Tibial nerve (tissue), 4 donors: ENCODE measurements around the gene SLC2A4. TPM values are rescaled to one million over a fixed set of nuclear protein-coding genes. Genes with fewer than 3 reads are reported as not detected.

ENCODE experiments used
- DNase-seq, 2 donors: peaks; one replicate each; pipeline ENCODE4 v3.0.0-alpha.2; 2019; ENCODE audit warnings: low spot score in 2 of 2
- H3K27ac ChIP-seq, 4 donors: fragments of 200-600 bp; sonication (generic) in 3 of 4; one replicate each; pipeline ENCODE4 v1.5.1; 2017 to 2019; ENCODE audit warnings: mild to moderate bottlenecking in 1 of 4
- H3K27me3 ChIP-seq, 2 donors: fragments of 200-600 bp; sonication (generic) in 1 of 2; one replicate each; pipeline versions ENCODE4 v1.5.1 to v1.6.0; 2017 to 2019
- H3K36me3 ChIP-seq, 3 donors: fragments of 200-600 bp; sonication (generic); one replicate each; pipeline ENCODE4 v1.5.1; 2018 to 2019
- H3K4me1 ChIP-seq, 4 donors: fragments of 200-600 bp; sonication (generic) in 3 of 4; one replicate each; pipeline ENCODE4 v1.5.1; 2017 to 2019
- H3K4me3 ChIP-seq, 4 donors: fragments of 200-600 bp; sonication (generic) in 3 of 4; one replicate each; pipeline ENCODE4 v1.5.1; 2017 to 2019; ENCODE audit warnings: mild to moderate bottlenecking in 1 of 4, moderate library complexity in 1 of 4
- H3K9me3 ChIP-seq, 4 donors: fragments of 200-600 bp; sonication (generic) in 3 of 4; one replicate each; pipeline ENCODE4 v1.5.1; 2017 to 2019
- CTCF ChIP-seq, 5 experiments: fragments of 200-600 bp in 3 of 5; fragments of 450-650 bp in 2 of 5; sonication (generic) in 3 of 5; IDR thresholded peaks; one replicate each; pipeline ENCODE4 v1.5.1; 2016 to 2019; ENCODE audit warnings: antibody characterized with exemption in 5 of 5, mild to moderate bottlenecking in 3 of 5, moderate library complexity in 2 of 5
- EP300 ChIP-seq, 2 donors: sonication (generic); formaldehyde crosslinking; IDR thresholded peaks; one replicate each; pipeline ENCODE4 v1.6.1; 2017; ENCODE audit warnings: antibody characterized with exemption in 2 of 2, mild to moderate bottlenecking in 1 of 2
- POLR2A ChIP-seq, 2 donors: fragments of 450-650 bp; IDR thresholded peaks; one replicate each; pipeline ENCODE4 v1.6.1; 2017; ENCODE audit warnings: antibody characterized with exemption in 2 of 2, mild to moderate bottlenecking in 2 of 2, moderate library complexity in 2 of 2
- WGBS, 2 donors: methylation state at CpG; one replicate each; pipeline ENCODE4 v1.1.5; 2018; 5-methylcytosine and 5-hydroxymethylcytosine counted together
- total RNA-seq, 4 donors: library from RNA; depleted of rRNA; stranded (reverse); fragments of >200 nt; gene quantifications; one replicate each; pipeline ENCODE4 v1.1.0, GENCODE V29; 2016

Gene SLC2A4
- total RNA-seq, 4 donors from 2014 or later: 5.2 to 20.1 (median 6.2) TPM

- Histone ChIP-seq H3K4me3 (peak overlapping the region; percentile 87 to 96 (median 92)), H3K4me1 (peaks cover 0 to 47% (median 21%) of the 10 kb centered on the region in 4 donors), H3K27ac (peak overlapping the region; percentile 93 to 99 (median 98)), H3K27me3 (no peaks in the 10 kb centered on the region), H3K9me3 (no peaks in the 10 kb centered on the region), H3K36me3 (peaks cover 4 to 35% (median 28%) of the 10 kb centered on the region in 3 donors)
- peak in 1 of 5 experiments; percentile 14 for TF ChIP-seq CTCF (IDR thresholded peaks at IDR 0.05)
- peak in 1 of 2 donors; percentile 66 for TF ChIP-seq POLR2A (IDR thresholded peaks at IDR 0.05)
- TF ChIP-seq EP300 (IDR thresholded peaks at IDR 0.05): no peak
- no peak for DNase-seq
- WGBS, 2 donors: 0 to 1% methylated on average over 48 to 64 of the region's 104 CpGs
These were observed 26.4 kb downstream of the SLC2A4 start for GRCh38 chr17:7307686-7308624.

- DNase-seq: peak; percentile 46 to 70
- 0 to 5% methylated on average over 14 of the region's 14 CpGs for WGBS, 2 donors
- Histone ChIP-seq H3K36me3 (peaks cover 7 to 44% (median 28%) of the 10 kb centered on the region in 3 donors), H3K27me3 (no peaks in the 10 kb centered on the region), H3K4me1 (peaks cover 0 to 56% (median 29%) of the 10 kb centered on the region in 4 donors), H3K4me3 (peak overlapping the region; percentile 87 to 96 (median 92)), H3K9me3 (no peaks in the 10 kb centered on the region), H3K27ac (peak overlapping the region; percentile 93 to 99 (median 98))
- TF ChIP-seq CTCF (IDR thresholded peaks at IDR 0.05) (no peak), POLR2A (IDR thresholded peaks at IDR 0.05) (peak in 1 of 2 donors; percentile 23), EP300 (IDR thresholded peaks at IDR 0.05) (peak in 1 of 2 donors; percentile 56)
These were observed 27.3 kb downstream of the SLC2A4 start for GRCh38 chr17:7308625-7309433.

GRCh38 chr17:7309628-7310027 is 28.1 kb downstream of the SLC2A4 start:
- TF ChIP-seq EP300 (IDR thresholded peaks at IDR 0.05) (no peak), POLR2A (IDR thresholded peaks at IDR 0.05) (no peak), CTCF (IDR thresholded peaks at IDR 0.05) (no peak)
- Histone ChIP-seq H3K4me3 (no peak overlapping the region), H3K36me3 (peaks cover 7 to 48% (median 28%) of the 10 kb centered on the region in 3 donors), H3K4me1 (peaks cover 0 to 64% (median 37%) of the 10 kb centered on the region in 4 donors), H3K27ac (peak overlapping the region in 2 of 4 donors; percentile 99), H3K9me3 (no peaks in the 10 kb centered on the region), H3K27me3 (no peaks in the 10 kb centered on the region)
- WGBS, 2 donors: 88 to 95% methylated on average over 12 of the region's 12 CpGs
- DNase-seq: no peak

GRCh38 chr17:7311110-7311705 is 29.7 kb downstream of the SLC2A4 start:
- DNase-seq: no peak

More at GRCh38 chr17:7311110-7311705, 29.7 kb downstream of the SLC2A4 start:
- no peak overlapping the region for H3K4me3 ChIP-seq
- H3K9me3 ChIP-seq: no peaks in the 10 kb centered on the region
- no peak overlapping the region for H3K27ac ChIP-seq
- H3K4me1 ChIP-seq: peaks cover 0 to 70% (median 40%) of the 10 kb centered on the region in 4 donors
- H3K36me3 ChIP-seq: peaks cover 7 to 52% (median 28%) of the 10 kb centered on the region in 3 donors
- 76 to 77% methylated on average over 7 of the region's 7 CpGs for WGBS, 2 donors
- no peaks in the 10 kb centered on the region for H3K27me3 ChIP-seq
- TF ChIP-seq EP300 (IDR thresholded peaks at IDR 0.05) (no peak), POLR2A (IDR thresholded peaks at IDR 0.05) (no peak), CTCF (IDR thresholded peaks at IDR 0.05) (no peak)
